GM19351 (cell line): ENCODE data around the gene GATA5.

Source experiments
- ATAC-seq: cut with Tn5 transposase; IDR thresholded peaks from one replicate; pipeline ENCODE4 v1.9.1; 2021; ENCODE audit warnings: mild to moderate bottlenecking, moderate library complexity; ENCODE audit not compliant: unreplicated experiment

The GATA5 gene

GRCh38 chr20:62475772-62476055, at the start of gene GATA5:
GATA5 (minus strand) TSS chr20:62475995; CDS start chr20:62475521, 474 bp downstream.
- ATAC-seq: no peak

GRCh38 chr20:62525014-62525413, 49.2 kb upstream of the GATA5 start:
- ATAC-seq: no peak

GRCh38 chr20:62524505-62524911, 48.7 kb upstream of the GATA5 start:
- no peak for ATAC-seq

GRCh38 chr20:62523473-62524203, 47.8 kb upstream of the GATA5 start:
- no peak for ATAC-seq

GRCh38 chr20:62522748-62523396, 47.1 kb upstream of the GATA5 start:
- no peak for ATAC-seq

- no peak for ATAC-seq
Observed at GRCh38 chr20:62519826-62520225, 44.0 kb upstream of the GATA5 start.

GRCh38 chr20:62518911-62519310, 43.1 kb upstream of the GATA5 start:
- ATAC-seq: no peak

- no peak for ATAC-seq
Observed at GRCh38 chr20:62517901-62518610, 42.3 kb upstream of the GATA5 start.

- ATAC-seq: no peak
Observed at GRCh38 chr20:62517168-62517567, 41.4 kb upstream of the GATA5 start.

- ATAC-seq: no peak
Observed at GRCh38 chr20:62516338-62516737, 40.5 kb upstream of the GATA5 start.

GRCh38 chr20:62515826-62516225, 40.0 kb upstream of the GATA5 start:
- no peak for ATAC-seq

GRCh38 chr20:62515280-62515679, 39.5 kb upstream of the GATA5 start:
- no peak for ATAC-seq

- ATAC-seq: no peak
Observed at GRCh38 chr20:62513991-62514390, 38.2 kb upstream of the GATA5 start.

- ATAC-seq: no peak
Observed at GRCh38 chr20:62511915-62512610, 36.3 kb upstream of the GATA5 start.

GRCh38 chr20:62511300-62511914, 35.6 kb upstream of the GATA5 start:
- ATAC-seq: no peak

GRCh38 chr20:62508641-62509051, 32.9 kb upstream of the GATA5 start:
- ATAC-seq: no peak

GRCh38 chr20:62507991-62508640, 32.3 kb upstream of the GATA5 start:
- no peak for ATAC-seq

GRCh38 chr20:62507323-62507722, 31.5 kb upstream of the GATA5 start:
- ATAC-seq: no peak

GRCh38 chr20:62506791-62507190, 31.0 kb upstream of the GATA5 start:
- no peak for ATAC-seq

GRCh38 chr20:62506087-62506486, 30.3 kb upstream of the GATA5 start:
- ATAC-seq: no peak
